ENCODE data around the gene SDF4.

DNA sequence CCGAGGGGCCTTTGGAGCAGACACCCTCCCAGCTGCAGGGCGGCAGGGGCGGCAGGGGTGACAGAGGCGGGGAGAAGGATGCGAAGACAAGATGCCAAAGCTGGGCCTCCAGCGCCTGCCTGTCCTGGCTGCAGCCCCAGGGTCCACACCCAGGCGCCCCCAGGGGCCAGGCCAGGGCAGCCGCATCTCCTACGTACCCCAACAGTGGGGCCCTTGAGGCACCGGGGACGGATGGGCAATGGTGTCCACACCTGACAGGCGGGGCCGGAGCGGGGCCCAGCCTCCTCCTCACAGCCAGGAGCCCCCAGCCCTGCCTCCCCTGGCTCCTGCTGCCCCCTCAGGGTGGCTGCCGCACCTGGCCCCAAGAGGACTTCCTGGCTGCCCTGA is 7.4 kb upstream of the SDF4 start:
- TF ChIP-seq POLR2A (IDR thresholded peaks at IDR 0.05; ENCODE audit: insufficient read depth in 1 of 2, low read depth in 2 of 2, low read length in 2 of 2) (no peak), YY1 (IDR thresholded peaks at IDR 0.05; ENCODE audit: insufficient read depth, insufficient replicate concordance, low read depth, low read length) (no peak), TAF1 (CRISPR knock-in tag; IDR thresholded peaks at IDR 0.05) (no peak), ZNF501 (CRISPR knock-in tag; IDR thresholded peaks at IDR 0.05) (no peak), XRCC5 (optimal IDR thresholded peaks at IDR 0.05; ENCODE audit: low read length) (no peak), TCF12 (IDR thresholded peaks at IDR 0.05) (no peak), TCF12 (CRISPR knock-in tag; IDR thresholded peaks at IDR 0.05) (no peak), ZNF773 (CRISPR knock-in tag; IDR thresholded peaks at IDR 0.05; ENCODE audit: borderline replicate concordance) (no peak), NFATC3 (CRISPR knock-in tag; IDR thresholded peaks at IDR 0.05) (no peak)
- TF ChIP-seq, protein P1, sequence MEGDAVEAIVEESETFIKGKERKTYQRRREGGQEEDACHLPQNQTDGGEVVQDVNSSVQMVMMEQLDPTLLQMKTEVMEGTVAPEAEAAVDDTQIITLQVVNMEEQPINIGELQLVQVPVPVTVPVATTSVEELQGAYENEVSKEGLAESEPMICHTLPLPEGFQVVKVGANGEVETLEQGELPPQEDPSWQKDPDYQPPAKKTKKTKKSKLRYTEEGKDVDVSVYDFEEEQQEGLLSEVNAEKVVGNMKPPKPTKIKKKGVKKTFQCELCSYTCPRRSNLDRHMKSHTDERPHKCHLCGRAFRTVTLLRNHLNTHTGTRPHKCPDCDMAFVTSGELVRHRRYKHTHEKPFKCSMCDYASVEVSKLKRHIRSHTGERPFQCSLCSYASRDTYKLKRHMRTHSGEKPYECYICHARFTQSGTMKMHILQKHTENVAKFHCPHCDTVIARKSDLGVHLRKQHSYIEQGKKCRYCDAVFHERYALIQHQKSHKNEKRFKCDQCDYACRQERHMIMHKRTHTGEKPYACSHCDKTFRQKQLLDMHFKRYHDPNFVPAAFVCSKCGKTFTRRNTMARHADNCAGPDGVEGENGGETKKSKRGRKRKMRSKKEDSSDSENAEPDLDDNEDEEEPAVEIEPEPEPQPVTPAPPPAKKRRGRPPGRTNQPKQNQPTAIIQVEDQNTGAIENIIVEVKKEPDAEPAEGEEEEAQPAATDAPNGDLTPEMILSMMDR (CRISPR knock-in tag; IDR thresholded peaks at IDR 0.05), result peak; percentile 22
- TF ChIP-seq, protein P2, sequence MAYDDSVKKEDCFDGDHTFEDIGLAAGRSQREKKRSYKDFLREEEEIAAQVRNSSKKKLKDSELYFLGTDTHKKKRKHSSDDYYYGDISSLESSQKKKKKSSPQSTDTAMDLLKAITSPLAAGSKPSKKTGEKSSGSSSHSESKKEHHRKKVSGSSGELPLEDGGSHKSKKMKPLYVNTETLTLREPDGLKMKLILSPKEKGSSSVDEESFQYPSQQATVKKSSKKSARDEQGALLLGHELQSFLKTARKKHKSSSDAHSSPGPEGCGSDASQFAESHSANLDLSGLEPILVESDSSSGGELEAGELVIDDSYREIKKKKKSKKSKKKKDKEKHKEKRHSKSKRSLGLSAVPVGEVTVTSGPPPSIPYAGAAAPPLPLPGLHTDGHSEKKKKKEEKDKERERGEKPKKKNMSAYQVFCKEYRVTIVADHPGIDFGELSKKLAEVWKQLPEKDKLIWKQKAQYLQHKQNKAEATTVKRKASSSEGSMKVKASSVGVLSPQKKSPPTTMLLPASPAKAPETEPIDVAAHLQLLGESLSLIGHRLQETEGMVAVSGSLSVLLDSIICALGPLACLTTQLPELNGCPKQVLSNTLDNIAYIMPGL (CRISPR knock-in tag; IDR thresholded peaks at IDR 0.05; ENCODE audit: borderline replicate concordance in 1 of 2, low read depth in 1 of 2), result no peak
